Measurements from ENCODE around the gene CYP3A7. TPM values are rescaled to one million over a fixed set of nuclear protein-coding genes. Genes with fewer than 3 reads are reported as not detected.
"Not testable (repeated sequence)": the region's sequence is repeated elsewhere in the genome, so short reads cannot be mapped to it uniquely, and the experiment has no call there.

CYP3A7 gene
- total RNA-seq, 1 donor from 2014 or later, result 0.18 TPM

- TF ChIP-seq CTCF (IDR thresholded peaks at IDR 0.05; ENCODE audit: unreplicated experiment), result no peak
- no peaks in the 10 kb centered on the region for H3K9me3 Mint-ChIP-seq (ENCODE audit: unreplicated experiment)
- no peak overlapping the region for H3K27ac Mint-ChIP-seq (ENCODE audit: unreplicated experiment)
- H3K27me3 Mint-ChIP-seq (ENCODE audit: unreplicated experiment), result no peaks in the 10 kb centered on the region
- H3K4me1 Mint-ChIP-seq (ENCODE audit: unreplicated experiment), result peaks cover 18% of the 10 kb centered on the region
- no peaks in the 10 kb centered on the region for H3K36me3 Mint-ChIP-seq (ENCODE audit: low read depth, unreplicated experiment)
- no peak for DNase-seq (ENCODE audit: low spot score)
- H3K4me3 Mint-ChIP-seq (ENCODE audit: unreplicated experiment), result no peak overlapping the region
Observed at GRCh38 chr7:99748846-99749579, 14.0 kb upstream of the CYP3A7 start.

GRCh38 chr7:99746915-99747314 is 11.9 kb upstream of the CYP3A7 start:
- not testable (repeated sequence) for H3K4me3 Mint-ChIP-seq (ENCODE audit: unreplicated experiment); DNase-seq (ENCODE audit: low spot score); H3K27me3 Mint-ChIP-seq (ENCODE audit: unreplicated experiment); H3K36me3 Mint-ChIP-seq (ENCODE audit: low read depth, unreplicated experiment); H3K9me3 Mint-ChIP-seq (ENCODE audit: unreplicated experiment); H3K27ac Mint-ChIP-seq (ENCODE audit: unreplicated experiment); H3K4me1 Mint-ChIP-seq (ENCODE audit: unreplicated experiment)

- H3K27ac Mint-ChIP-seq (ENCODE audit: unreplicated experiment); H3K9me3 Mint-ChIP-seq (ENCODE audit: unreplicated experiment); DNase-seq (ENCODE audit: low spot score); H3K4me3 Mint-ChIP-seq (ENCODE audit: unreplicated experiment); H3K4me1 Mint-ChIP-seq (ENCODE audit: unreplicated experiment); H3K27me3 Mint-ChIP-seq (ENCODE audit: unreplicated experiment); H3K36me3 Mint-ChIP-seq (ENCODE audit: low read depth, unreplicated experiment): not testable (repeated sequence)
Observed at GRCh38 chr7:99745395-99745794, 10.4 kb upstream of the CYP3A7 start.

- Mint-ChIP-seq H3K27me3 (ENCODE audit: unreplicated experiment) (peaks cover 3% of the 10 kb centered on the region), H3K27ac (ENCODE audit: unreplicated experiment) (no peak overlapping the region), H3K9me3 (ENCODE audit: unreplicated experiment) (no peaks in the 10 kb centered on the region), H3K36me3 (ENCODE audit: low read depth, unreplicated experiment) (no peaks in the 10 kb centered on the region), H3K4me1 (ENCODE audit: unreplicated experiment) (peaks cover 5% of the 10 kb centered on the region), H3K4me3 (ENCODE audit: unreplicated experiment) (no peak overlapping the region)
- TF ChIP-seq CTCF (IDR thresholded peaks at IDR 0.05; ENCODE audit: unreplicated experiment), result no peak
- DNase-seq (ENCODE audit: low spot score), result no peak
Observed at GRCh38 chr7:99742737-99743394, 7.9 kb upstream of the CYP3A7 start.

GRCh38 chr7:99741441-99741795 is 6.4 kb upstream of the CYP3A7 start:
- no peaks in the 10 kb centered on the region for H3K9me3 Mint-ChIP-seq (ENCODE audit: unreplicated experiment)
- TF ChIP-seq CTCF (IDR thresholded peaks at IDR 0.05; ENCODE audit: unreplicated experiment), result no peak
- H3K27ac Mint-ChIP-seq (ENCODE audit: unreplicated experiment), result no peak overlapping the region
- H3K36me3 Mint-ChIP-seq (ENCODE audit: low read depth, unreplicated experiment), result no peaks in the 10 kb centered on the region
- DNase-seq (ENCODE audit: low spot score), result no peak
- H3K4me3 Mint-ChIP-seq (ENCODE audit: unreplicated experiment), result no peak overlapping the region
- peaks cover 5% of the 10 kb centered on the region for H3K4me1 Mint-ChIP-seq (ENCODE audit: unreplicated experiment)
- H3K27me3 Mint-ChIP-seq (ENCODE audit: unreplicated experiment), result peaks cover 3% of the 10 kb centered on the region

Data from endothelial cell (in vitro differentiated cells).